ENCODE data around the gene PLAU.
"Not testable (repeated sequence)": the region's sequence is repeated elsewhere in the genome, so short reads cannot be mapped to it uniquely, and the experiment has no call there.

The PLAU gene

DNA sequence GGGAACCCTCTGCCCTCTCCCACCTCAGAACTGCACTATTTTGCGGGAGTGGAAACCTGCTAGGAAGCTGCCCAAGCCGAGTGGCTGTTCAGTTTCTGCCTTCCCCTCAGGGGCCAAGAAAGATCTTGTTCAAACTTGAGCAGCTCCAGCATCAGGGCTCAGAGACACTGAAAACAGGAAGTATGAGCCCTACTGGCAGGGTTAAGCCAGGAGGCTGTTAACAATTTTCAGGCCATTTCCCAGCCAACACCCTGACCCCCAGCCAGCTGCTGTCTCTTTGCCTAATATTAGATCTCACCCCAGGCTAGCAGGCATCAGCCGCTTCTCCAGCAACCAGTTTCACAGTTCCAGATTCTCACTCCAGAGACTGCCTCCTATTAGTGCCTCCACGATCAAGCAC lies 9.2 kb downstream of the PLAU start:
- no peak overlapping the region for H3K4me3 ChIP-seq (ENCODE audit: low read depth, low read length)

DNA sequence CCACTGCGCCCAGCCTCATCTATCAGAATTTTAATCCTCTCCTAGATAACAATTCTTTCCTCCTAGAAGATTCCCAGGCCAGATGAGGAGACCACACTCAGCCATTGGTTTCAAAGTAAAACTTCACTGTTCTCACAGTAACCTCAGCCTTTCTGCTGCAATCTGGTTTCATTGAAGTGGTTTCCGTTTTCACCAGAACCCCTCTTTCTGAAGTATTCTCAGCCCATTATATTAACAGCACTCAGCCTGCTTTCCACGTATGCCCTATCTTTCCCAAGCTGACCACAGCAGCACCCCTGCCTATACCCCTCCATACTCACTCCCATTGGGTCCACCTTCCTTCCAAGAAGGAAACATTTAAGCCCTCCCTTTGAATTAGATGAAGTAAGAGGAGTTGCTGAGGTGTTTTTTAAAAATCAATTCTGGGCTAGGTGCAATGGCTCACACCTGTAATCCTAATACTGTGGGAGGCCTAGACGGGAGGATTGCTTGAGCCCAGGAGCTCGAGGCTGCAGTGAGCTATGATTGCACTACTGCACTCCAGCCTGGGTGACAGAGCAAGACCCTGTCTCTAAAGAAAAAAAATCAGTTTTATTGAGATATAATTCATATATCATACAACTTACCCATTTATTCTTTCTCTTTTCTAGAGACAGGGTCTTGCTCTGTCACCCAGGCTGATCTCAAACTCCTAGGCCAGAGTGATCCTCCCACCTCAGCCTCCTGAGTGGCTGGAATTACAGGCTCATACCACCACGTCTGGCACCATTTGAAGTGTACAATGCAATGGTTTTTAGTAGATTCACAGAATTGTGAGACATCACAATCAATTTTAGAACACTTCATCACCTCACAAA lies 11.3 kb downstream of the PLAU start:
- H3K4me3 ChIP-seq (ENCODE audit: low read depth, low read length), result no peak overlapping the region

- H3K4me3 ChIP-seq (ENCODE audit: low read depth, low read length), result no peak overlapping the region
These were observed 11.9 kb downstream of the PLAU start for GRCh38 chr10:73922864-73923133.

GRCh38 chr10:73923935-73924598 lies 13.1 kb downstream of the PLAU start:
- H3K4me3 ChIP-seq (ENCODE audit: low read depth, low read length), result no peak overlapping the region

- no peak overlapping the region for H3K4me3 ChIP-seq (ENCODE audit: low read depth, low read length)
These were observed 14.0 kb downstream of the PLAU start for GRCh38 chr10:73924935-73925334.

GRCh38 chr10:73925539-73925938 lies 14.6 kb downstream of the PLAU start:
- no peak overlapping the region for H3K4me3 ChIP-seq (ENCODE audit: low read depth, low read length)

- H3K4me3 ChIP-seq (ENCODE audit: low read depth, low read length), result no peak overlapping the region
These were observed 15.3 kb downstream of the PLAU start for GRCh38 chr10:73926152-73926764.

- not testable (repeated sequence) for H3K4me3 ChIP-seq (ENCODE audit: low read depth, low read length)
These were observed 19.8 kb downstream of the PLAU start for GRCh38 chr10:73930630-73931327.

GRCh38 chr10:73931767-73932619 lies 21.1 kb downstream of the PLAU start:
- no peak overlapping the region for H3K4me3 ChIP-seq (ENCODE audit: low read depth, low read length)

DNA sequence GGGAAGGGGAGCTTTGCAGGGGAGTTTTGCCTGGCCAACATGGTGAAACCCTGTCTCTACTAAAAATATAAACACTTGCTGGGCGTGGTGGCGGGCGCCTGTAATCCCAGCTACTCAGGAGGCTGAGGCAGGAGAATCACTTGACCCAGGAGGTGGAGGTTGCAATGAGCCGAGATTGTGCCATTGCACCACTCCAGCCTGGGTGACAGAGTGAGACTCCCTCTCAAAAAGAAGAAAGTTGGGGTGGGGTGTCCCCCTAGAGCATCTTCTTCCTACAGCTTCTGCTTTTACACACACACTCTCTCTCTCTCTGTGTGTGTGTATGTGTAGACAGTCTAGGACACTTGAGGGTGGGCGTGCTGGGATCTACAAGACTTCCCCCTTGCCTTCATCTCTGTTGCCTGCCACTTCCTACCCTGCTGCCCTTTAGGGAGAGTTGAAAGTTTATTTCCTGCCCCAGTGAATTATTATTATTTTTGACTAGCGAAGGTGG lies 21.7 kb downstream of the PLAU start:
- H3K4me3 ChIP-seq (ENCODE audit: low read depth, low read length), result no peak overlapping the region

DNA sequence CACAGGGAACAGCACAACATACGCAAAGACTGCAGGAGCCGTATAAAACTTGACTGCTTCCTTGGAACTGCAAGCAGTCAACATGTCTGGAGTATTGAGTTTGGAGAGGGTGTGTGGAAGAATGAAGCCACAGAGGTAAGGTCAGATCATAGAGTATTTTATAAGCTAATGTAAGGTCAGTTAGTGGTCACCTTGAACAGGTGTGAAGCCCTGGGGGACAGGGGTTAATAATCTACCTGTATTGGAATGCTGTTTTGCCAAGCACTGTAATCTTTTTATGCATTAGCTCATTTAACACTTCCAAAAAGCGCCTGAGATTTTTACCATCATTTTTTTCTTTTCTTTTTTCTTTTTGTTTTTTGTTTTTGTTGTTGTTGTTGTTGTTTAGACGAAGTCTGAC lies 23.1 kb downstream of the PLAU start:
- no peak overlapping the region for H3K4me3 ChIP-seq (ENCODE audit: low read depth, low read length)

- H3K4me3 ChIP-seq (ENCODE audit: low read depth, low read length), result no peak overlapping the region
These were observed 25.0 kb downstream of the PLAU start for GRCh38 chr10:73935895-73936294.

GRCh38 chr10:73937333-73938043 lies 26.6 kb downstream of the PLAU start:
- no peak overlapping the region for H3K4me3 ChIP-seq (ENCODE audit: low read depth, low read length)

- no peak overlapping the region for H3K4me3 ChIP-seq (ENCODE audit: low read depth, low read length)
These were observed 29.8 kb downstream of the PLAU start for GRCh38 chr10:73940634-73941221.

GRCh38 chr10:73941300-73941699 lies 30.4 kb downstream of the PLAU start:
- no peak overlapping the region for H3K4me3 ChIP-seq (ENCODE audit: low read depth, low read length)

DNA sequence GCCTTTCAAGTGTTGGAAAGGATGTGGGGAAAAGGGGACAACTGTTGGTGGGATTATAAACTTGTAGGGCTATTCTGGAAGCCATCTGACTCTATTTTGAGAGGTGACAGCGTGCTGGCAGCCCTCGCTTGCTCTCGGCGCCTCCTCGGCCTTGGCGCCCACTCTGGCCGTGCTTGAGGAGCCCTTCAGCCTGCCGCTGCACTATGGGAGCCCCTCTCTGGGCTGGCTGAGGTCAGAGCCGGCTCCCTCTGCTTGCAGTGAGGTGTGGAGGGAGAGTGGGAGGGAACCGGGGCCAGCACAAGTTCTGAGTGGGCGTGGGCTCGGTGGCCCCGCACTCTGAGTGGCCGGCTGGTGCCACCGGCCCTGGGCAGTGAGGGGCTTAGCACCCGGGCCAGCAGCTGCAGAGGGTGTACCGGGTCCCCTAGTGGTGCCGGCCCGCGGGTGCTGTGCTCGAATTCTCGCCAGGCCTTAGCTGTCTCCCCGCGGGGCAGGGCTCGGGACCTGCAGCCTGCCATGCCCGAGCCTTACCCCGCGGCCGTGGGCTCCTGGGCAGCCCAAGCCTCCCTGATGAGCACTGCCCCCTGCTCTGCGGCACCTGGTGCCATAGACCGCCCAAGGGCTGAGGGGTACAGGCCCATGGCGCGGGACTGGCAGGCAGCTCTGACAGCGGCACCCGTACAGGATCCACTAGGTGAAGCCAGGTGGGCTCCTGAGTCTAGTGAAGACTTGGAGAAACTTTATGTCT lies 33.6 kb downstream of the PLAU start:
- H3K4me3 ChIP-seq (ENCODE audit: low read depth, low read length), result no peak overlapping the region

DNA sequence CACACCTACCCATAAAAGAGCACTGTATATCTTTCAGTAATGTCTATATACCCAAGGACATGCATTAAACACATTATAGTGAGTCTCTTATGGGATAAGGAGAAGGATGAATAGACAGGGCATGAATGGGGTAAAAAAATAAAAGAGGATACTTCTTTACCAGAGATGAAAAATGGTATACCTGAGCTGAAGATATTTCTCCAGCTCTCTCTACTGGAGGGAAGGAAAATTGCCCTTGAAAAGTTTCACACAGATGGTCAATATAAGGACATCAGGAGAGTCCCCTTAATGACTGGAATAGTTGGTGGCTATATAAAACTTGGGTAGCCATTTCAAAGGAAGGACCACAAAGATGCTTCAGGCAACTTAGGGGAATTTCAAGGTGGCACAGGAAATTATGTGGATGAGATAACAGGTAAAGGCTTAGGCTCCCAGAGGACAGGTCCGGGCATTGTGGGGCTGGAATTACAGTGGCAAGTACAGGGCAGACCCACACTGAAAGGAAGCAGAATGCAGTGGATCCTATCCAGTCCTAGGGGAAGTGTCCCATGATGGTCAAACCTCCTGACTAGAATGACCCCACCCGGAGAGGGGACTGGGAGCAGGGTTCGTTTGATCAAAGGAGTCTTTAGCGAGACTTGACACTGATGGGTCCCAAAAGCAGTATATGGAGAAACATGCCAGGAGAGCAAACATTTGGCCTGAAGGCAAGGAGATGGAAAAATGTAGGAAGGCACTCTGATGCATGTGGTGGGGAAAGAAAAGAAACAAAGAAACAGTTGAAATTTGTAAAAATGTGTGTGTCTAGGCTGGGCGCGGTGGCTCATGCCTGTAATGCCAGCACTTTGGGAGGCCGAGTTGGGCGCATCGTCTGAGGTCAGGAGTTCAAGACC lies 35.6 kb downstream of the PLAU start:
- no peak overlapping the region for H3K4me3 ChIP-seq (ENCODE audit: low read depth, low read length)
